HEK293 (cell line): ENCODE measurements around the gene NOC2L.

ENCODE experiments used
- BCL6B ChIP-seq: fragments of 450-650 bp; formaldehyde crosslinking; IDR thresholded peaks from 2 replicates; pipeline ENCODE4 v1.5.1; 2017; ENCODE audit warnings: missing biosample characterization, missing genetic modification characterization
- EGR2 ChIP-seq: fragments of 450-650 bp; formaldehyde crosslinking; IDR thresholded peaks from 2 replicates; pipeline ENCODE4 v1.5.1; 2016; ENCODE audit warnings: low read depth, missing biosample characterization, missing genetic modification characterization
- GLI2 ChIP-seq: fragments of 450-650 bp; formaldehyde crosslinking; IDR thresholded peaks from 2 replicates; pipeline ENCODE4; 2017; ENCODE audit warnings: missing biosample characterization, missing genetic modification characterization, low read depth, borderline replicate concordance
- HOXC10 ChIP-seq: sonication (generic); formaldehyde crosslinking; IDR thresholded peaks from 2 replicates; pipeline ENCODE4 v1.8.1; 2023; ENCODE audit warnings: mild to moderate bottlenecking, missing genetic modification reagents
- SCRT1 ChIP-seq: fragments of 450-650 bp; formaldehyde crosslinking; IDR thresholded peaks from 2 replicates; pipeline ENCODE4 v1.5.1; 2016; ENCODE audit warnings: missing biosample characterization, missing genetic modification characterization, borderline replicate concordance
- SP3 ChIP-seq: fragments of 450-650 bp; formaldehyde crosslinking; IDR thresholded peaks from 2 replicates; pipeline ENCODE4 v1.5.1; 2016; ENCODE audit warnings: missing biosample characterization, missing genetic modification characterization
- ZBTB48 ChIP-seq: fragments of 450-650 bp; formaldehyde crosslinking; IDR thresholded peaks from 2 replicates; pipeline ENCODE4 v1.5.1; 2016; ENCODE audit warnings: missing biosample characterization, missing genetic modification characterization
- ZEB2 ChIP-seq: fragments of 450-650 bp; formaldehyde crosslinking; IDR thresholded peaks from 2 replicates; pipeline ENCODE4 v1.5.1; 2016; ENCODE audit warnings: missing biosample characterization, missing genetic modification characterization
- ZFHX2 ChIP-seq: fragments of 450-650 bp; formaldehyde crosslinking; conservative IDR thresholded peaks from 2 replicates; pipeline ENCODE4 v1.5.1; 2016; ENCODE audit warnings: missing biosample characterization, missing genetic modification characterization
- ZNF146 ChIP-seq: fragments of 450-650 bp; formaldehyde crosslinking; IDR thresholded peaks from 2 replicates; pipeline ENCODE4 v1.5.1; 2016; ENCODE audit warnings: missing biosample characterization, missing genetic modification characterization
- ZNF157 ChIP-seq: fragments of 450-650 bp; formaldehyde crosslinking; IDR thresholded peaks from 2 replicates; pipeline ENCODE4 v1.5.1; 2016; ENCODE audit warnings: missing biosample characterization, missing genetic modification characterization
- ZNF274 ChIP-seq, 2 experiments: fragments of 200-500 bp in 1 of 2; fragments of 450-650 bp in 1 of 2; sonication (Bioruptor generic) in 1 of 2; formaldehyde crosslinking in 1 of 2; IDR thresholded peaks; 2 replicates each; pipeline versions ENCODE4 v1.5.1 to v1.6.1; 2014 to 2016; ENCODE audit warnings: borderline replicate concordance in 1 of 2, inconsistent platforms in 1 of 2, low read length in 1 of 2, missing biosample characterization in 1 of 2, missing genetic modification characterization in 1 of 2
- ZNF311 ChIP-seq: fragments of 450-650 bp; formaldehyde crosslinking; IDR thresholded peaks from 2 replicates; pipeline ENCODE4 v1.5.1; 2017; ENCODE audit warnings: missing biosample characterization, missing genetic modification characterization, borderline replicate concordance
- ZNF37A ChIP-seq: fragments of 450-650 bp; IDR thresholded peaks from 2 replicates; pipeline ENCODE4 v1.5.1; 2018; ENCODE audit warnings: missing biosample characterization, missing genetic modification characterization
- ZNF510 ChIP-seq: fragments of 450-650 bp; formaldehyde crosslinking; IDR thresholded peaks from 2 replicates; pipeline ENCODE4 v1.5.1; 2018; ENCODE audit warnings: mild to moderate bottlenecking, missing genetic modification characterization, missing biosample characterization; ENCODE audit not compliant: insufficient replicate concordance
- ZNF549 ChIP-seq: fragments of 450-650 bp; IDR thresholded peaks from 2 replicates; pipeline ENCODE4 v1.5.1; 2018; ENCODE audit warnings: missing biosample characterization, missing genetic modification characterization, mild to moderate bottlenecking, inconsistent platforms, moderate library complexity
- ZNF580 ChIP-seq: fragments of 450-650 bp; formaldehyde crosslinking; IDR thresholded peaks from 2 replicates; pipeline ENCODE4 v1.5.1; 2016; ENCODE audit warnings: missing biosample characterization, missing genetic modification characterization
- ZNF596 ChIP-seq: fragments of 450-650 bp; IDR thresholded peaks from 2 replicates; pipeline ENCODE4 v1.5.0; 2018; ENCODE audit warnings: missing biosample characterization, mild to moderate bottlenecking, missing genetic modification characterization, moderate library complexity
- ZNF600 ChIP-seq: fragments of 450-650 bp; formaldehyde crosslinking; IDR thresholded peaks from 2 replicates; pipeline ENCODE4 v1.5.1; 2016; ENCODE audit warnings: missing biosample characterization, missing genetic modification characterization
- ZNF610 ChIP-seq: fragments of 450-650 bp; formaldehyde crosslinking; IDR thresholded peaks from 2 replicates; pipeline ENCODE4 v1.5.1; 2016; ENCODE audit warnings: missing biosample characterization, missing genetic modification characterization, borderline replicate concordance
- ZNF623 ChIP-seq: fragments of 450-650 bp; formaldehyde crosslinking; IDR thresholded peaks from 2 replicates; pipeline ENCODE4 v1.5.1; 2016; ENCODE audit warnings: missing biosample characterization, missing genetic modification characterization
- ZNF664 ChIP-seq: fragments of 450-650 bp; formaldehyde crosslinking; IDR thresholded peaks from 2 replicates; pipeline ENCODE4 v1.5.1; 2016; ENCODE audit warnings: missing biosample characterization, missing genetic modification characterization
- ZNF701 ChIP-seq: fragments of 450-650 bp; formaldehyde crosslinking; IDR thresholded peaks from 2 replicates; pipeline ENCODE4 v1.5.1; 2016; ENCODE audit warnings: missing biosample characterization, missing genetic modification characterization
- TF ChIP-seq, protein P1 (sequence below): fragments of 450-650 bp; formaldehyde crosslinking; conservative IDR thresholded peaks from 2 replicates; pipeline ENCODE4 v1.5.1; 2016; ENCODE audit warnings: low read depth, missing biosample characterization, missing genetic modification characterization
- TF ChIP-seq, protein P2 (sequence below): fragments of 450-650 bp; formaldehyde crosslinking; IDR thresholded peaks from 2 replicates; pipeline ENCODE4 v1.5.1; 2016; ENCODE audit warnings: missing biosample characterization, missing genetic modification characterization
- TF ChIP-seq, protein P3 (sequence below): fragments of 450-650 bp; formaldehyde crosslinking; IDR thresholded peaks from 2 replicates; pipeline ENCODE4 v1.5.1; 2016; ENCODE audit warnings: missing biosample characterization, missing genetic modification characterization
- TF ChIP-seq, protein P4 (sequence below): fragments of 450-650 bp; formaldehyde crosslinking; IDR thresholded peaks from 2 replicates; pipeline ENCODE4 v1.5.1; 2016; ENCODE audit warnings: missing biosample characterization, missing genetic modification characterization

Gene NOC2L

GRCh38 chr1:942864-943533 lies 16.1 kb downstream of the NOC2L start (continued):
- TF ChIP-seq ZNF146 (tag by site-specific recombination) (no peak), BCL6B (tag by site-specific recombination) (no peak), SCRT1 (tag by site-specific recombination) (no peak; the same call in 1 of the 2 replicates), ZNF600 (peak; percentile 71), ZNF157 (tag by site-specific recombination) (no peak), ZNF311 (no peak), ZNF549 (no peak), ZBTB48 (tag by site-specific recombination) (peak; percentile 79), ZNF623 (tag by site-specific recombination) (no peak), ZNF580 (tag by site-specific recombination) (no peak), ZNF274 (IDR thresholded peaks at IDR 0.05; ENCODE audit: low read length) (no peak), ZNF274 (tag by site-specific recombination; IDR thresholded peaks at IDR 0.05; ENCODE audit: borderline replicate concordance) (no peak), GLI2 (no peak), ZNF610 (tag by site-specific recombination) (no peak), ZNF510 (tag by site-specific recombination) (no peak), SP3 (tag by site-specific recombination) (peak; percentile 32; the same call in 1 of the 2 replicates), ZNF664 (tag by site-specific recombination) (no peak), EGR2 (tag by site-specific recombination) (no peak), ZNF37A (tag by site-specific recombination) (no peak), HOXC10 (CRISPR knock-in tag) (no peak), ZNF701 (tag by site-specific recombination) (no peak), ZFHX2 (no peak), ZNF596 (tag by site-specific recombination) (no peak), ZEB2 (tag by site-specific recombination) (peak; percentile 93)
- TF ChIP-seq, protein P1, sequence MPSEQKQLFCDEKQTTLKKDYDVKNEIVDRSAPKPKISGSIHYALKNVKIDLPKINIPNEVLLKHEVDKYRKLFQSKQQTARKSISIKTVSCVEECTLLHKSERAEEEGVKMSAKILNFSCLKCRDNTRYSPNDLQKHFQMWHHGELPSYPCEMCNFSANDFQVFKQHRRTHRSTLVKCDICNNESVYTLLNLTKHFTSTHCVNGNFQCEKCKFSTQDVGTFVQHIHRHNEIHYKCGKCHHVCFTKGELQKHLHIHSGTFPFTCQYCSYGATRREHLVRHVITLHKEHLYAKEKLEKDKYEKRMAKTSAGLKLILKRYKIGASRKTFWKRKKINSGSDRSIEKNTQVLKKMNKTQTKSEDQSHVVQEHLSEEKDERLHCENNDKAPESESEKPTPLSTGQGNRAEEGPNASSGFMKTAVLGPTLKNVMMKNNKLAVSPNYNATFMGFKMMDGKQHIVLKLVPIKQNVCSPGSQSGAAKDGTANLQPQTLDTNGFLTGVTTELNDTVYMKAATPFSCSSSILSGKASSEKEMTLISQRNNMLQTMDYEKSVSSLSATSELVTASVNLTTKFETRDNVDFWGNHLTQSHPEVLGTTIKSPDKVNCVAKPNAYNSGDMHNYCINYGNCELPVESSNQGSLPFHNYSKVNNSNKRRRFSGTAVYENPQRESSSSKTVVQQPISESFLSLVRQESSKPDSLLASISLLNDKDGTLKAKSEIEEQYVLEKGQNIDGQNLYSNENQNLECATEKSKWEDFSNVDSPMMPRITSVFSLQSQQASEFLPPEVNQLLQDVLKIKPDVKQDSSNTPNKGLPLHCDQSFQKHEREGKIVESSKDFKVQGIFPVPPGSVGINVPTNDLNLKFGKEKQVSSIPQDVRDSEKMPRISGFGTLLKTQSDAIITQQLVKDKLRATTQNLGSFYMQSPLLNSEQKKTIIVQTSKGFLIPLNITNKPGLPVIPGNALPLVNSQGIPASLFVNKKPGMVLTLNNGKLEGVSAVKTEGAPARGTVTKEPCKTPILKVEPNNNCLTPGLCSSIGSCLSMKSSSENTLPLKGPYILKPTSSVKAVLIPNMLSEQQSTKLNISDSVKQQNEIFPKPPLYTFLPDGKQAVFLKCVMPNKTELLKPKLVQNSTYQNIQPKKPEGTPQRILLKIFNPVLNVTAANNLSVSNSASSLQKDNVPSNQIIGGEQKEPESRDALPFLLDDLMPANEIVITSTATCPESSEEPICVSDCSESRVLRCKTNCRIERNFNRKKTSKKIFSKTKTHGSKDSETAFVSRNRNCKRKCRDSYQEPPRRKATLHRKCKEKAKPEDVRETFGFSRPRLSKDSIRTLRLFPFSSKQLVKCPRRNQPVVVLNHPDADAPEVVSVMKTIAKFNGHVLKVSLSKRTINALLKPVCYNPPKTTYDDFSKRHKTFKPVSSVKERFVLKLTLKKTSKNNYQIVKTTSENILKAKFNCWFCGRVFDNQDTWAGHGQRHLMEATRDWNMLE (tag by site-specific recombination), result no peak
- TF ChIP-seq, protein P2, sequence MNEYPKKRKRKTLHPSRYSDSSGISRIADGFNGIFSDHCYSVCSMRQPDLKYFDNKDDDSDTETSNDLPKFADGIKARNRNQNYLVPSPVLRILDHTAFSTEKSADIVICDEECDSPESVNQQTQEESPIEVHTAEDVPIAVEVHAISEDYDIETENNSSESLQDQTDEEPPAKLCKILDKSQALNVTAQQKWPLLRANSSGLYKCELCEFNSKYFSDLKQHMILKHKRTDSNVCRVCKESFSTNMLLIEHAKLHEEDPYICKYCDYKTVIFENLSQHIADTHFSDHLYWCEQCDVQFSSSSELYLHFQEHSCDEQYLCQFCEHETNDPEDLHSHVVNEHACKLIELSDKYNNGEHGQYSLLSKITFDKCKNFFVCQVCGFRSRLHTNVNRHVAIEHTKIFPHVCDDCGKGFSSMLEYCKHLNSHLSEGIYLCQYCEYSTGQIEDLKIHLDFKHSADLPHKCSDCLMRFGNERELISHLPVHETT (tag by site-specific recombination), result peak; percentile 80; the same call in 1 of the 2 replicates
- TF ChIP-seq, protein P3, sequence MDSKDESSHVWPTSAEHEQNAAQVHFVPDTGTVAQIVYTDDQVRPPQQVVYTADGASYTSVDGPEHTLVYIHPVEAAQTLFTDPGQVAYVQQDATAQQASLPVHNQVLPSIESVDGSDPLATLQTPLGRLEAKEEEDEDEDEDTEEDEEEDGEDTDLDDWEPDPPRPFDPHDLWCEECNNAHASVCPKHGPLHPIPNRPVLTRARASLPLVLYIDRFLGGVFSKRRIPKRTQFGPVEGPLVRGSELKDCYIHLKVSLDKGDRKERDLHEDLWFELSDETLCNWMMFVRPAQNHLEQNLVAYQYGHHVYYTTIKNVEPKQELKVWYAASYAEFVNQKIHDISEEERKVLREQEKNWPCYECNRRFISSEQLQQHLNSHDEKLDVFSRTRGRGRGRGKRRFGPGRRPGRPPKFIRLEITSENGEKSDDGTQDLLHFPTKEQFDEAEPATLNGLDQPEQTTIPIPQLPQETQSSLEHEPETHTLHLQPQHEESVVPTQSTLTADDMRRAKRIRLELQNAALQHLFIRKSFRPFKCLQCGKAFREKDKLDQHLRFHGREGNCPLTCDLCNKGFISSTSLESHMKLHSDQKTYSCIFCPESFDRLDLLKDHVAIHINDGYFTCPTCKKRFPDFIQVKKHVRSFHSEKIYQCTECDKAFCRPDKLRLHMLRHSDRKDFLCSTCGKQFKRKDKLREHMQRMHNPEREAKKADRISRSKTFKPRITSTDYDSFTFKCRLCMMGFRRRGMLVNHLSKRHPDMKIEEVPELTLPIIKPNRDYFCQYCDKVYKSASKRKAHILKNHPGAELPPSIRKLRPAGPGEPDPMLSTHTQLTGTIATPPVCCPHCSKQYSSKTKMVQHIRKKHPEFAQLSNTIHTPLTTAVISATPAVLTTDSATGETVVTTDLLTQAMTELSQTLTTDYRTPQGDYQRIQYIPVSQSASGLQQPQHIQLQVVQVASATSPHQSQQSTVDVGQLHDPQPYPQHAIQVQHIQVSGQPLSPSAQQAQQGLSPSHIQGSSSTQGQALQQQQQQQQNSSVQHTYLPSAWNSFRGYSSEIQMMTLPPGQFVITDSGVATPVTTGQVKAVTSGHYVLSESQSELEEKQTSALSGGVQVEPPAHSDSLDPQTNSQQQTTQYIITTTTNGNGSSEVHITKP (tag by site-specific recombination), result peak; percentile 70
- TF ChIP-seq, protein P4, sequence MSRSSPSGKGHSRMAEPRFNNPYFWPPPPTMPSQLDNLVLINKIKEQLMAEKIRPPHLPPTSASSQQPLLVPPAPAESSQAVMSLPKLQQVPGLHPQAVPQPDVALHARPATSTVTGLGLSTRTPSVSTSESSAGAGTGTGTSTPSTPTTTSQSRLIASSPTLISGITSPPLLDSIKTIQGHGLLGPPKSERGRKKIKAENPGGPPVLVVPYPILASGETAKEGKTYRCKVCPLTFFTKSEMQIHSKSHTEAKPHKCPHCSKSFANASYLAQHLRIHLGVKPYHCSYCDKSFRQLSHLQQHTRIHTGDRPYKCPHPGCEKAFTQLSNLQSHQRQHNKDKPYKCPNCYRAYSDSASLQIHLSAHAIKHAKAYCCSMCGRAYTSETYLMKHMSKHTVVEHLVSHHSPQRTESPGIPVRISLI (tag by site-specific recombination), result no peak
